HUES48 (cell line): ENCODE results near the gene CCDC196.

Experiments
- H3K27ac ChIP-seq: one replicate; pipeline ENCODE4 v1.7.0; 2013; ENCODE audit warnings: low read depth, low read length, inconsistent platforms
- H3K27me3 ChIP-seq: 2 replicates; pipeline ENCODE4 v1.6.1; 2013; ENCODE audit warnings: mild to moderate bottlenecking, low read length; ENCODE audit not compliant: control insufficient read depth, insufficient read depth
- H3K36me3 ChIP-seq: 2 replicates; pipeline ENCODE4 v1.6.1; 2013; ENCODE audit warnings: low read length; ENCODE audit not compliant: control insufficient read depth, insufficient read depth
- H3K4me1 ChIP-seq: 2 replicates; pipeline ENCODE4 v1.6.1; 2013; ENCODE audit warnings: mild to moderate bottlenecking, low read length; ENCODE audit not compliant: control insufficient read depth, insufficient read depth
- H3K4me3 ChIP-seq: 2 replicates; pipeline ENCODE4 v1.5.1; 2013; ENCODE audit warnings: mild to moderate bottlenecking, low read depth, low read length
- H3K9ac ChIP-seq: 2 replicates; pipeline ENCODE4 v1.6.1; 2013; ENCODE audit warnings: mild to moderate bottlenecking, low read depth, low read length, moderate library complexity
- H3K9me3 ChIP-seq: 2 replicates; pipeline ENCODE4 v1.6.1; 2013; ENCODE audit warnings: low read length; ENCODE audit not compliant: control insufficient read depth, insufficient read depth

Gene CCDC196

GRCh38 chr14:66472251-66472650 is 13.9 kb upstream of the CCDC196 start:
- H3K9me3 ChIP-seq: peaks cover 44% of the 10 kb centered on the region
- H3K27me3 ChIP-seq: no peaks in the 10 kb centered on the region
- H3K4me3 ChIP-seq: no peak overlapping the region
- H3K27ac ChIP-seq: no peak overlapping the region
- no peaks in the 10 kb centered on the region for H3K4me1 ChIP-seq
- no peaks in the 10 kb centered on the region for H3K36me3 ChIP-seq
- no peak overlapping the region for H3K9ac ChIP-seq

- Histone ChIP-seq H3K27me3 (no peaks in the 10 kb centered on the region), H3K9ac (no peak overlapping the region), H3K4me3 (no peak overlapping the region), H3K4me1 (no peaks in the 10 kb centered on the region), H3K27ac (no peak overlapping the region), H3K36me3 (no peaks in the 10 kb centered on the region), H3K9me3 (peaks cover 36% of the 10 kb centered on the region)
Measured at GRCh38 chr14:66473223-66473622, 12.9 kb upstream of the CCDC196 start.

DNA sequence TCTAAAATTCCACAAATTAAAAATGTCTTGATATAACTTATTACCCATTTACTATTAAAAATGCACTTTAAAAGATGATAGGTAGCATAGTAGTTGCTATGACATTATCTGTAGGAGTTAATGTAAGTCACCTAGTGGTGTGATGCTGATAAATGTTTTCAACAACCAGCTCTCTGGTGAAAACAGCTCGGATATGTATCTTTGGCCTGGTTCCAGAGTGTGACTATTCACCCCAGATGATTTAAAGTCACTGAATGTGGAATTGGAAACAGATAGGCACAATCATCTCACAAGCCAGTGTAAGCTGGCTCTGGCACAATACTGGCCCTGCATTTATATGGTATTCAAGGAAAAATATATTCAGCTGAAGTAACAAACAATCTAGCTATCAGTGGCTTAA is 9.2 kb upstream of the CCDC196 start:
- no peak overlapping the region for H3K4me3 ChIP-seq
- H3K9me3 ChIP-seq: peaks cover 4% of the 10 kb centered on the region; the same call in 1 of the 2 replicates
- H3K27ac ChIP-seq: no peak overlapping the region
- H3K36me3 ChIP-seq: no peaks in the 10 kb centered on the region
- H3K4me1 ChIP-seq: no peaks in the 10 kb centered on the region
- no peak overlapping the region for H3K9ac ChIP-seq
- H3K27me3 ChIP-seq: no peaks in the 10 kb centered on the region

- H3K36me3 ChIP-seq: no peaks in the 10 kb centered on the region
- no peak overlapping the region for H3K9ac ChIP-seq
- no peaks in the 10 kb centered on the region for H3K27me3 ChIP-seq
- peaks cover 4% of the 10 kb centered on the region; the same call in 1 of the 2 replicates for H3K9me3 ChIP-seq
- no peaks in the 10 kb centered on the region for H3K4me1 ChIP-seq
- H3K27ac ChIP-seq: no peak overlapping the region
- H3K4me3 ChIP-seq: no peak overlapping the region
Measured at GRCh38 chr14:66477567-66477966, 8.6 kb upstream of the CCDC196 start.

DNA sequence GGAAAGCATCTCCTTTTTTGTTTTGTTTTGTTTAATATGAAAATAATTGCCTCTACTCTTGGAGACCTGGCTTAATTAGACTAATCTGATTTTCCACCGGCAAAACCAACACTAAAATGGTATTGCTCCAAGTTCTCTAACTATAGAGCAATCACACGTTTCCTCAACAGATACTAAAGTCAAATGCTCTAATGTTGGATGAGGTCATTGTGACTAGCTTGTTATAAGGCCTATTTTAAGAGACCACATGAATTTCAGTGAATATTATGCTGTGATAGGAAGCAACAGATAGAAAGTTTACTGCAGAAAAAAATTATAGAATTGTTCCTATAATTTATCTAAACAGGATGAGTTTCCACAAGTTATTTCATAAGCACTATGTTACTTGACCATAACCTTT is 3.3 kb upstream of the CCDC196 start:
- H3K4me3 ChIP-seq: no peak overlapping the region
- no peaks in the 10 kb centered on the region for H3K4me1 ChIP-seq
- H3K9me3 ChIP-seq: no peaks in the 10 kb centered on the region
- no peak overlapping the region for H3K9ac ChIP-seq
- no peak overlapping the region for H3K27ac ChIP-seq
- H3K27me3 ChIP-seq: no peaks in the 10 kb centered on the region
- no peaks in the 10 kb centered on the region for H3K36me3 ChIP-seq

DNA sequence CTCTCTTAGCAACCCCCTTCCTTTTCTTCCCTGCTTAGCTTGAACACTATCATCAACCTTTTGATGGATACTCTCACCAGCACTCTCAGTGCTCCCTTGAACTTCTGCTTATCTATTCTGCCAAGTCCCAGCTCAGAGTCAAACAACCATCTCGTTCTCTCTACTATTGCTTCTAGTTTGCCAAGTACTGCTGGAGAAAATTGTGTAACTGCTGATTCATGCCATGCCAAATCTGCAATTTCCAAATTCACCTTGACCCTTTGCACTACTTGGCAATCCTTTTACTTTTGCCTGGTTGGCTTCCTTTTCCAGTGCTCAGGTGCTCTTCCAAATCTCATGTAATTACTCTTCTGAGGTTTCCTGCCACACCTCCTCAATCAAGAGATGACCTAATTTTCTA is 2.8 kb upstream of the CCDC196 start:
- H3K27me3 ChIP-seq: no peaks in the 10 kb centered on the region

DNA sequence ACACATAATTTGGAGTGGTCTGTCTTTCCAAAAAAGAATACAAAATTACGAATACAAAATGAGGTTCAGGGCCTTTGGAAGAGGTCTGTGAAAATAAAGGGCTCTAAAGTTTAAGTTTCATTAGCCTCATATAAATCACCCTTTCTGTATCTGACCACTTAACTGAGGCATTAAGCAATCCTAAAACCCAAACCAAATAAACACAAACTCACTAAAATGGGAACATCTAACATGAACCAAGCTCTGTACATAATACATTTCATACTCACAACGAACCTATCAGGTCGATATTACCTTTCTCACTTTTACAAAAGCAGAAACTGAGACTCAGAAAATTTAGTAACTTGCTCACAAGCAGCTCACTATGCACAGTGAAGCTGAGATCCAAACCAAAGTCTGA is 1.1 kb upstream of the CCDC196 start:
- Histone ChIP-seq H3K9me3 (no peaks in the 10 kb centered on the region), H3K4me3 (no peak overlapping the region), H3K4me1 (no peaks in the 10 kb centered on the region), H3K9ac (no peak overlapping the region), H3K36me3 (no peaks in the 10 kb centered on the region), H3K27ac (no peak overlapping the region), H3K27me3 (no peaks in the 10 kb centered on the region)

More for the DNA sequence above, 2.8 kb upstream of the CCDC196 start:
- Histone ChIP-seq H3K9ac (no peak overlapping the region), H3K4me3 (no peak overlapping the region), H3K4me1 (no peaks in the 10 kb centered on the region), H3K9me3 (no peaks in the 10 kb centered on the region), H3K27ac (no peak overlapping the region), H3K36me3 (no peaks in the 10 kb centered on the region)

- Histone ChIP-seq H3K27ac (no peak overlapping the region), H3K27me3 (no peaks in the 10 kb centered on the region), H3K4me3 (no peak overlapping the region), H3K9ac (no peak overlapping the region), H3K36me3 (no peaks in the 10 kb centered on the region), H3K4me1 (no peaks in the 10 kb centered on the region), H3K9me3 (no peaks in the 10 kb centered on the region)
Measured at GRCh38 chr14:66487164-66487563, 993 bp downstream of the CCDC196 start.

DNA sequence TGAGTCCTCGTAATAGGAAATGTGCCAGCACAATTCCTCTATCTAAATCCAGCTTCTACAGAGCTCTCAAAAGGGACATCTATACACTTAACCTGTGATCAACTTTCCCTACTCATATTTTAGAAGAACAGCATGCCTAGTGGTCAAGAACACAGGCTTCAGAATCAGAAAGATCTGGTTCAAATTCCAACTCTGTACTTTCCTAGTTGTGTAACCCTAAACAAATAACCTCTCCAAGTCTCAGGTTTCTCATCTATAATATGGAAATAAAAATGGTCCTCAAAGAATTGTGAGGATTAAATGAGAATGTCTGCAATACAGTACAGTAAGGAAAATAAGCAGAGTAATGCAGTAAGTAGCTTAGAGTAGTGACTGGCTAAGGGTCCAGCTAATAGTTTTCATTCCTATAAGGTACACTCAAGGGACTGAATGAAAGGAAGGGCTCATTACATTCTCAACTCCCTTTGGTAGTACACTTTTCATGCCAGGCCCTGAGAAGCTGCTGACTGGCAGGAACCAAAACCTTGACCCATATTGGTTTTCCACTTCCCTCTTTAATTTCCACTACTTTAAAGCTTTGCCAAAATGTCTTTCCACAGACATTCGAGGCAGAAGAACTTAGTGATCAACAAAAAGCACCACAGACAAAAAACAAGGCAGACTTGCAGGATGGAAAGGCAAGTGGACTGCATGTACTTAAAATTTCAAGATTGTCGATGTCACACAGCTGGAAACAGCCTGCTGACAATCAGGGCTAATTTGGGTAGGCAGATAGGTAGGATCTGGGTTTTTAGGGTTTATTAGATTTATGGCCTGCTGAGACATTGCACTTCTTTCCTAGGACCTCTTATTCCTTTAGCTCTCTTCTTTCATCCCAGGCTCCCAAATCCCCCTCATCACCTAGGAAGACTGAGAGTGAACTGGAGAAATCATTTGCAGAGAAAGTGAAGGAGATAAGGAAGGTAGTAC is 4.3 kb downstream of the CCDC196 start:
- Histone ChIP-seq H3K9me3 (no peaks in the 10 kb centered on the region), H3K4me1 (no peaks in the 10 kb centered on the region; the same call in 1 of the 2 replicates), H3K27ac (no peak overlapping the region), H3K9ac (no peak overlapping the region), H3K36me3 (no peaks in the 10 kb centered on the region), H3K27me3 (no peaks in the 10 kb centered on the region), H3K4me3 (no peak overlapping the region)

DNA sequence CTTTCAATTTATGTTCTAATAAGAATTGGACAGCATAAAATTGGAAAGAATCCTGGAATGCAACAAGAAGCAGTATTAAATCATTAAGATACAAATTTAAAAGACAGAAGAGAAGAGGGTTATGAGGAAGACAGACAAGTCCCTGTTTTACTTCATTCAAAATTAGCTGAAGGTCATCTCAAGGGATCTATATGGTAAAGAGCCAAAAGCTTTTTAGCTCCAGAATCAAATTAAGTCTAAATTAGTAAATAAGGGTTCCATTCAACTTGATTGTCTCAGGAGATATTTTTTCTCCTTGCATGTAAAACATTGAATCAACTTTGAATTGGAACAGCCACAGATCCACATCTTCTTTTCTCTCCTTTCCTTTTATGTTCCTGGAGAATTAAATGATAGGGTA is 7.6 kb downstream of the CCDC196 start:
- H3K9ac ChIP-seq: no peak overlapping the region
- no peaks in the 10 kb centered on the region for H3K36me3 ChIP-seq

DNA sequence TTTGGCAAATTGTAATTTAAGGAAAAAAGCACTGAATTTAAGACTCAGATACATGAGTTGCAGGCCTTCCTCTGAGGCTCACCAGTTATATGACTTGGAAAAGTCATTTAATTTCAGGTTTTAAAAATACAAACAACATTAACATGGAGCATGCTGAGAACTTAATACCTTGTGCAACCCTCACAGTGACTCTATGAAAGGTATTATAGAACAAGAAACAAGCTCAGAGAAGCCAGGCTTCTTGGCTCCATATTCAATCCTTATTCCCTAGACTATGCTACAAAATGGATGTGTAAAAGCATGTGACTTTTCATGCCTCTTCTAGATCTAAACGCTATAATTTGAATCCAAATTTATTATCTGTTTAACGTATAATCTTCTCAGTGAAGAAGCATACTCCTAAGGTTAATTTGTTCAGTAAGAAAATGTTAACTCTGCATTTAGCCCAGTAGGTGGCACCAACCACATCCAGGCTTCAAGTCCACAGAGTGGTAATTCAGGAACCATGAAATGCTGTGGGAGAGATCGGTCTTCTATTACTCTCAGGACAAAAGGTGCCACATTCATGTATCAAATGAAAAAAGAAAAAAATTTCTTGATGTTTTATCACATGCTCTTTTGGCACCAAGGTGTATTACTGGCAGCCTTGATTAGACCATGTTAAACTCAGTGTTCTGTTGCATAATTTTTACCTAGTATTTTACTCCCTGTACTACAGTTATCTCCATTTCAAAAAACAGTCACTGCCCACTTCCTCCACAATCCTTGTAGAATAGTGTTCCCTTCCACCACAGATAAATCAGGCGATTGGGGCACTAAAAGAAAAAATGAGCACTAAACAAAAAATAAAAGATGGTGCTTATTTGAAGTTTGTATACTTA is 9.3 kb downstream of the CCDC196 start:
- Histone ChIP-seq H3K4me1 (no peaks in the 10 kb centered on the region; the same call in 1 of the 2 replicates), H3K27me3 (no peaks in the 10 kb centered on the region), H3K4me3 (no peak overlapping the region), H3K36me3 (no peaks in the 10 kb centered on the region), H3K27ac (no peak overlapping the region), H3K9ac (no peak overlapping the region), H3K9me3 (no peaks in the 10 kb centered on the region)

More for the DNA sequence above, 7.6 kb downstream of the CCDC196 start:
- Histone ChIP-seq H3K27me3 (no peaks in the 10 kb centered on the region), H3K4me1 (no peaks in the 10 kb centered on the region; the same call in 1 of the 2 replicates), H3K4me3 (no peak overlapping the region), H3K9me3 (no peaks in the 10 kb centered on the region), H3K27ac (no peak overlapping the region)
